Thyroid gland (tissue), 4 donors: ENCODE measurements around the gene CAPN14.

Source experiments
- POLR2A ChIP-seq, 2 donors: fragments of 450-650 bp; IDR thresholded peaks; one replicate each; pipeline ENCODE4 v1.6.1; 2017; ENCODE audit warnings: antibody characterized with exemption in 2 of 2, mild to moderate bottlenecking in 2 of 2, moderate library complexity in 1 of 2
- TF ChIP-seq, protein P1 (sequence below), 6 experiments: fragments of 200-600 bp in 3 of 6; fragments of 450-650 bp in 3 of 6; sonication (generic) in 3 of 6; IDR thresholded peaks; one replicate each; pipeline ENCODE4 v1.5.1; 2016 to 2019; ENCODE audit warnings: antibody characterized with exemption in 6 of 6, mild to moderate bottlenecking in 2 of 6, inconsistent platforms in 1 of 6, moderate library complexity in 1 of 6

DNA sequence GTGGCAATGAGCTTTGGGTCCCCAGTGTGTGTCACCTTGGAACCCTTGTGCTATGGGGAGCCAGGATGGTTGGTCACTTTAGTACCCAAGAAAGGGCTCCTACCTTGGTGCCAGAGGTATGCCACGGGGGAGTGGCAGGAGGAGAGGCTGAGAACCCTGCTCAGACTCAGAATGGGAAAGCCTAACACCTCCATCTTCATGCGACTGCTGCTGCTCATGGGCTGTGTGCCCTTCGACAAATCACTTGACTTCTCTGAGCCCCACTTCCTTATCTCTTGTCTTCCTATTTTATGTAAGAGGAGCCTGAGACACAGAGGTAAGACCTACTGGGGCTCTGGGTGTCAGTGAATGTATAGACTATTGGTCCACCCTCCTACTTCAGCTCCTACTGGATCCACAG, 41.8 kb upstream of the CAPN14 start:
- TF ChIP-seq, protein P1, sequence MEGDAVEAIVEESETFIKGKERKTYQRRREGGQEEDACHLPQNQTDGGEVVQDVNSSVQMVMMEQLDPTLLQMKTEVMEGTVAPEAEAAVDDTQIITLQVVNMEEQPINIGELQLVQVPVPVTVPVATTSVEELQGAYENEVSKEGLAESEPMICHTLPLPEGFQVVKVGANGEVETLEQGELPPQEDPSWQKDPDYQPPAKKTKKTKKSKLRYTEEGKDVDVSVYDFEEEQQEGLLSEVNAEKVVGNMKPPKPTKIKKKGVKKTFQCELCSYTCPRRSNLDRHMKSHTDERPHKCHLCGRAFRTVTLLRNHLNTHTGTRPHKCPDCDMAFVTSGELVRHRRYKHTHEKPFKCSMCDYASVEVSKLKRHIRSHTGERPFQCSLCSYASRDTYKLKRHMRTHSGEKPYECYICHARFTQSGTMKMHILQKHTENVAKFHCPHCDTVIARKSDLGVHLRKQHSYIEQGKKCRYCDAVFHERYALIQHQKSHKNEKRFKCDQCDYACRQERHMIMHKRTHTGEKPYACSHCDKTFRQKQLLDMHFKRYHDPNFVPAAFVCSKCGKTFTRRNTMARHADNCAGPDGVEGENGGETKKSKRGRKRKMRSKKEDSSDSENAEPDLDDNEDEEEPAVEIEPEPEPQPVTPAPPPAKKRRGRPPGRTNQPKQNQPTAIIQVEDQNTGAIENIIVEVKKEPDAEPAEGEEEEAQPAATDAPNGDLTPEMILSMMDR (IDR thresholded peaks at IDR 0.05): no peak
- TF ChIP-seq POLR2A (IDR thresholded peaks at IDR 0.05): no peak
